HG02588 (cell line): ENCODE data around the gene BCL7C.

Experiments
- ATAC-seq: cut with Tn5 transposase; IDR thresholded peaks from one replicate; pipeline ENCODE4 v1.9.1; 2021; ENCODE audit warnings: mild to moderate bottlenecking, moderate library complexity; ENCODE audit not compliant: unreplicated experiment

The BCL7C gene

DNA sequence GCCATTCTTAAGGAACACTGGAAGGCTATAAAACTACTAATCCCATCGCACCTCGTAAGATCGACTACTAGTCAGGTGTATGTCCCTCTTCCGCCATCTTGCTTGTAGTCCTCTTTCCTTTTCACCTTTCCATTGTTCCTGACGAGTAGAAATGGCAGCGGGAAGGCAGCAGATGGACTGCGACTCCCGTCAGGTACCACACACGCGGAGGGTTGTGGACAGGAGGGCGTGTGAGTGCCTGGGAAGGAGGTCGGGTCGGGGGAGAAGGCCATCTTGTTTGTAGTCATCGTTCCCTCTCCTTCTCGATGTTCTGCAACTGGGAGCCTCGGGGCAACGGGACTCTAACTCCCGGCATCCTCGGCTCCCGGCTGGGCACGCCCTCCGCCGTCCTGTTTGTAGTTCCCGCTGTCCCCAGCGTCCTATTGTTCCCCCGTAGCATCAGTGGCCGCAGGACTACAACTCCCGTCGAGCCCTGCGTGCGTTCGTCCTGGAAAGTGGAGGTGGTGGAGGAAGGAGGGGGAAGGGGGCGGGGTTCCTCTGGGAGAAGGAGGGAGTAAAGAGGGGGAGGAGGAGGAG lies 29.2 kb upstream of the BCL7C start:
- peak; percentile 57 for ATAC-seq

DNA sequence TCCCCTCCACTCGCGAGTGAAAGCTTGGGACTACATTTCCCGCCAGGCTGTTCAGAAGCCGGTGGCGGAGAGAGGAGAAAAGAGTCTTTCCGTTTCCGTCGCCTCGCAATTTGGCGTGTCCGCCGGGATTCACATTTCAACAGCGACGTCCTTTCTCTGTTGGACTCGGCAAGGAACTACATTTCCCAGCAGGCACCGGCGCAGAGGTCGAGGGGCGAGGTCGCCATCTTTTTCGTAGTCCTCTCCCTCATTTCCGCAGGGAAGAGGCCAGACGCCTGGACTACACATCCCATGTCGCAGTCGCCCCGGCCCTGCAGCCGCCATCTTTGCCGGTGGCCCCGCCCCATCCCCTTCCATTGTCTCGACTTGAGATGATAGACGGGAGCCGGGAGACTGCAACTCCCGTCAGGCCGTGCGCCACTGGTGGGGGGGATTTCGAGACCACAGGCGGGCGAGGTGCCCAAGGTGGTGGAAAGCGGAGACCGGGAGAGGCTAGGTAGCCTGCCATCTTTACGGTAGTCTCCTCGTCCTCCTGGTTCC lies 28.6 kb upstream of the BCL7C start:
- peak; percentile 69 for ATAC-seq

DNA sequence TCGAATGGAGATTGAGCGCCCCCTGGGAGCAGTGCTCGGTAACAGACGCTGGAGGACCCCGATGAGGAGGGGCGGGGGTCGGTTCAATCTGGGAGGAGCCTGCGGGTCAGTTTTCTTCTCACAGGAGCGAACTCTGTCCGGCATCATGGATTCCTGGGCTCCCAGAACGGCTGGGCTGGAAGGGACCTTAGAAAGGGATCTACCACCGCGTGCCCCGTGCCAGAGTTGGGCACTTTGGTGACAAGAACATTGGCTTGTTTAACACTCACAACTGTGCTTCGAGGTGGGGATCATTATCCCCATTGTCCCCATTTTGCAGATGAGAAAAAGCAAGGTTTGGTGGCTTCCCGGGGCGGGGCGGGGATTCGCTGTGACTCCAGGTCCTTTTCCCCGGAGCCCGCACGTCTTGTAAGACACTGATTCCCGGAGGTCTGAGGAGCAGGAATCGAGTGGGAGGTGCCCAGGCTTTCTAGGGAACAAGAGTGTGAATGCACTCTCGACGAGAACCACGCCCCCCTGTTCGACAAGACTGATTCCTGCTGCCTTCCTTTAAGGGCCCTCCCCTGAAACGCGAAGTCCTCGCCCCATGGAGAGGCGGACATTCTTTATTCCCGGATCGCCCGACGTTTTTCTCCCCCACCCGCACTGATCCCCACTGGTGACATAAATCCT lies 28.0 kb upstream of the BCL7C start:
- no peak for ATAC-seq

DNA sequence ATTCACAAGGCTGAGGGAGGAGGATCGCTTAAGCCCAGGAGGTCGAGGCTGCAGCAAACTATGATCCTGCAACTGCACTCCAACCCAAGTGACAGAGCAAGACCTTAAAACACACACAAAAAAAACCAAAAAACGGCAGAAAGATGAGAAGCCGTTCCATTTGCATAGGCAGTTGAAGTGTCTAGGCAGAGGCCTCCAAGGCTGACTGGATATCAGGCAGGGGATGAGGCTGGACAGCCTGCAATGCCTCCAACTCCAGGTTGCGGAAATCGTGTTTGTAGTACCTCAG lies 27.5 kb upstream of the BCL7C start:
- no peak for ATAC-seq

DNA sequence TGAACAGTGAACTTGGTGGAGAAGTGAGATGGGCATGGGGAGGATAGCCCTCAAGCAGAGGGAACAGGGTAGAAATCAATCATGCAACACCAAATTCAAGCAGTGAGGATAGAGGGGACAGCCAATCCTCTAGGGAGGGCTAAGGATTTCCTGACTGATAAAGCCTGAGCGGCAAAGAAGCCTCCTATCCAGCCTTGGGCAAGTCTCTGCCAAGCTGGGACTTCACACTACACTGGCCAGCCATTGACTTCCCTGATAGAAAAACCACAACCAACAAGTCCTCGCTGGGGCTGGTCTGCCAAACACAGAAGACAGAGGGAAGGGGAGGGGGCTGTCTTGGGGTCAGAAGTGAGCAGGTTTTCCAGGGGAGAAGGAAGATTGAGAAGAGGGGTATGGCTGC lies 27.0 kb upstream of the BCL7C start:
- ATAC-seq, result no peak

DNA sequence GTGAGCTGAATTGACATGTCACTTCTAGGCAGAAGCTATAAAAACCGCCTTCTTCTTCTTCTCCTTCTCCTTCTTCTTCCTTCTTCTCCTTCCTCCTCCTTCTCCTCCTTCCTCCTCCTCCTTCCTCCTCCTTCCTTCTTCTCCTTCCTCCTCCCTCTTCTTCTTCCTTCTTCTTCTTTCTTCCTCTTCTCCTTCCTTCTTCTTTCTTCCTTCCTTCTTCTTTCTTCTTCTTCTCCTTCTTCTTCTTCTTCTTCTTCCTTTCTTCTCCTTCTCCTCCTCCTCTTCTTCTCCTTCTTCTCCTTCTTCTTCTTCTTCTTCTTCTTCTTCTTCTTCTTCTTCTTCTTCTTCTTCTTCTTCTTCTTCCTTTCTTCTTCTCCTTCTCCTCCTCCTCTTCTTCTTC lies 24.7 kb upstream of the BCL7C start:
- no peak for ATAC-seq

DNA sequence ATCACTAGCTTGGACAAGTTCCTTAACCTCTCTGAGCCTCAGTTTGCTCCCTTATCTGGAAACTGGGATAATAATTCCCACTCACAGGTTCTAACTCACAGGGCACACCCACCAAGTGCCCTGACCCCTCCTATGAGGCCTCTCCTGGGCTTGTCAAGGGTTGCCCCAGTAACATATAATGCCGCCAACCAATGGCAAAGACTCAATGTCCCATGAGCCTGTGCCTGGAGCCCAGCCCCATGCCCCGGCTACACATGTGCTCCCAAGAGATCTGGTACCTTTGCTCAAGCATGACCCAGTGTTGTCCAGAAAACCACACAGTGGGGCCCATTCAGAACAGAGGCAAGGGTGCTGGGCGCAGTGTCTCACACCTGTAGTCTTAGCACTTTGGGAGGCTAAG lies 21.0 kb upstream of the BCL7C start:
- no peak for ATAC-seq

DNA sequence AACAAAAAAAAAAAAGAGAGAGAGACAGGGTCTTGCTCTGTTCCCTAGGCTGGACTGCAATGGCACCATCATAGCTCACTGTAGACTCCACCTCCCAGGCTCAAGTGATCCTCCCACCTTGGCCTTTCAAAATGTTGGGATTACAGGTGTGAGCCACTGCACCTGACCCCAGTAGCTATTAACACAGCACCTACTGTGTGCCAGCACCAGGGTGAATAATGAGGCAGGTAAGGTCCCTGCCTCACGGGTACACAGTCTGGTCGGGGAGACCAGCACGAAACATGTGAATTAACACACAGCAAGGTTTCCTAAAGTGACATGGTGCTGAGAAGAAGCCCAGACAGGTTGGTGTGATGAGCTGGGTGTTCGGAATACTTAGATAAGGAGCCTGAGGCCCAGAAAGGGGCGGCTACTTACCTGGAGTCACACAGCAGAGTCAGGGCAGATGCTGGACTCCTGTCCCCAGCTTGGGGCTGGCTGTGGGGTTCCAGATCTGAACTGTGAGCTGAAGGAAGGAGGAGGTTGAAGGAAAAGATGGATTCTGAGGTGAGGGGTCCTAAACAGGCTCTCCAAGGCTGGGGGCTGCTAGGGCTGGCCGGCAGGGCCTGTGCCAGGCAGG lies 19.0 kb upstream of the BCL7C start:
- ATAC-seq, result no peak

DNA sequence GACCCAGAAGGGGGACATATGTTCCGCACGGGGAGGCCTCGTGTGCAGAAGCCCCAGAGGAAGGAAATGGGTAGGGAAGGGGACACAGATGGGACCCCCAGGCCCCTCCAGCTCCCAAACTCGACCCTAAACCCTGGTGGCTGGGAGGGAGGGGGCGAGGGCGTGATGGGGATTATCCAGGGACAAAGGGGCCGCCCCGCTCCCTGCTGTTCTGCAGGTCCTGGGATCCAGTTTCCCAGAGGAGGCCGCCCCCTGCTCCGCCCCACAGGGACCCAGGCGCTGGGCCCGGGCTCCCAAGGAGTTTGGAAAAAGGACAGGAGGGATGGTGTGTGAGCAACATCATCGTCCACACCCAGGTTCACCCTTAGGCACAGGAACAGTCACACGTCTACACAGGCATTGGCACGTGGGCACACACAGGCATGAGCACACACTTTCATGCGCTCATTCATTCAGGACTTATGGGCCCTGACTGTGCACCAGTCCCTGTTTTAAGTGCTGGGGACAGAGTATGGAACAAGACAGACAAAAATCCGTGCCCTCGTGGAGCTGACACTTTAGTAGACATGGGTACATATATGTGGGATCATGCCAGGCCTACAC lies 16.7 kb upstream of the BCL7C start:
- no peak for ATAC-seq

DNA sequence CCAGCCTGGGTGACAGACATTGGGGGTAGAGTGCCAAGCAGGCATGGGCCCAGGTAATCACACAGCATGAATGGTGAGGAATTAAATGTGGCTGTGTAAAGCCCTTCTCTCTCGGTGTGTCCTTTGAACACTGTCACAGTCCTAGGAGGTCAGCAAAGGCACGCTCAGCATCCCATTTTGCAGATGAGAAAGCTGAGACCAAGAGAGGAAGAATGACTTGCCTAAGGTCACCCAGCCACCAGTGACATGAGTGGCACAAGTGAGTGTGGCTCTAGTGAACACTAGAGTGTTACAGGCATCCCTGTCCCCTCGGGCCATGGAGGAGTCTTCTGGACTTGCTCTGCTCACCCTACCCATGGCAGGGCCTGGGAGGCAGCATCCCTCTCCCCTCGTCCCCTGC lies 13.2 kb upstream of the BCL7C start:
- no peak for ATAC-seq

DNA sequence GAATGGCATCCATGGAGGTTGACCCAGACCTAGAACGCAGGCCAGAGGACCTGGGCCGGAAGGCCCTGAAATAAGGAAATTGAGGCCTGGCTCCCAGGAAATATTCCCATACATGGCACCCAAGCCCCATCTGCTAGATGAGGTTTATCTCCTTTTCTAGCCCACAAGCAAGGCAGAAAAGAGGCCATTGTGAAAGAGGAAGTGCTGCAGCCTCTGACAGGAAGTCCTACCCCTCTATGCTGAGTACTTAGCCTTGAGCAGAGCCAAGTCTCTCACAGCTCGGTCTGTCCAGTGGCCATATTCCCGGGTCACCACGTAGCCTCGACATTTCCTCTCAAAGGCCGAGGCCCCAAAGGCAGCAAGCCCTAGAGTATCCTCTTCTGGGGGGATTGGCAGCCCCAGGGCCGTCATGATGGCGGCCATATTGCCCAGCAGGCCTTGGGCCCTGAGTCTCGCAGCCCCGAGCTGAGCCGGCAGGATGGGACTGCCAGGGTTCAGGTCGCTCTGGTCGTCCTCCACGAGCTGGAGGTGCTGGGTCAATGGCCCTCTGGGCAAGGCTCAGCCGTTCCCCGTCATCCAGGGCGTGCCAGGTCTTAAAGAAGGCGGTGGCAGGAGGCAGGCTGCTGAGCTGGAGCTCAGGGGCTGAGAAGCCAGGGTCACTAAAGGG lies 10.4 kb upstream of the BCL7C start:
- no peak for ATAC-seq

DNA sequence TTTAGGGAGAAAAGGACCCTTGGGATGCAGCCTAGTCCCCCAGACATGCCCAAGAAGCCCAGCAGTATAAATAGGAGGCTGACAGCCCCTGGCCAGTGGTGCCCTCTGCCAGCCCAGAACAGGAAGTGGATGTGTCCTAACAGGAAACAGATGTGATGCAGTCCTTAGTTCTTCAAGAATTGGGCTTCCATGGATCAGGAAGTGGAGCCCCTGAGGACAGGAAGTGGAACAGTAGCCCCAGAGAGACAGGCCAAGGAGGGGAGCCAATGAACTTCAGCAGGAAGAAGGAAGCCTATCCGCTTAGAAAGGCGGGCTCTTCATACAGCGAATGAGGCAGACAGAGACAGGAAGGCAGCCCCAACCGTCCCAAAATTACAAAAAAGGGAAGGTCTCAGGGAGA lies 9.7 kb upstream of the BCL7C start:
- no peak for ATAC-seq

DNA sequence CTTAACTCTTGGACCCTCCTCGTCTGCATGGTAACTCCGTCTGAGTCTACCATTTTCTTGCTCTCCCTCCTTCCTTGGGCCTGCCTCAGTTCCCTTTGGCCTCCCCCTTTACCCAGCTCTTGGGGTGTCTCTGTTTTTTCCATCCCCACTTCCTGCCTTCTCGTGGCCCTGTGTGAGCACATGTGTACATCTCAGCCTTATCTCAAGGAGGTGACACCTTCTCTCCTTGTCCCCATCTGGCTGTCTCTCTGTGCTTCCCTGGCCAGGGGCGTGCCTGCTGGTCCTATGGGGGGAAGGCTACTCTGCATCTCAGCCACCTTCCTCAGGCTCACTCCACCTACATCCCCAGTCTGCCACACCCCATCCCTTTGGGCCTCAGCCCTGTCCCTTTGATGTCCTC lies 9.1 kb upstream of the BCL7C start:
- ATAC-seq, result no peak

DNA sequence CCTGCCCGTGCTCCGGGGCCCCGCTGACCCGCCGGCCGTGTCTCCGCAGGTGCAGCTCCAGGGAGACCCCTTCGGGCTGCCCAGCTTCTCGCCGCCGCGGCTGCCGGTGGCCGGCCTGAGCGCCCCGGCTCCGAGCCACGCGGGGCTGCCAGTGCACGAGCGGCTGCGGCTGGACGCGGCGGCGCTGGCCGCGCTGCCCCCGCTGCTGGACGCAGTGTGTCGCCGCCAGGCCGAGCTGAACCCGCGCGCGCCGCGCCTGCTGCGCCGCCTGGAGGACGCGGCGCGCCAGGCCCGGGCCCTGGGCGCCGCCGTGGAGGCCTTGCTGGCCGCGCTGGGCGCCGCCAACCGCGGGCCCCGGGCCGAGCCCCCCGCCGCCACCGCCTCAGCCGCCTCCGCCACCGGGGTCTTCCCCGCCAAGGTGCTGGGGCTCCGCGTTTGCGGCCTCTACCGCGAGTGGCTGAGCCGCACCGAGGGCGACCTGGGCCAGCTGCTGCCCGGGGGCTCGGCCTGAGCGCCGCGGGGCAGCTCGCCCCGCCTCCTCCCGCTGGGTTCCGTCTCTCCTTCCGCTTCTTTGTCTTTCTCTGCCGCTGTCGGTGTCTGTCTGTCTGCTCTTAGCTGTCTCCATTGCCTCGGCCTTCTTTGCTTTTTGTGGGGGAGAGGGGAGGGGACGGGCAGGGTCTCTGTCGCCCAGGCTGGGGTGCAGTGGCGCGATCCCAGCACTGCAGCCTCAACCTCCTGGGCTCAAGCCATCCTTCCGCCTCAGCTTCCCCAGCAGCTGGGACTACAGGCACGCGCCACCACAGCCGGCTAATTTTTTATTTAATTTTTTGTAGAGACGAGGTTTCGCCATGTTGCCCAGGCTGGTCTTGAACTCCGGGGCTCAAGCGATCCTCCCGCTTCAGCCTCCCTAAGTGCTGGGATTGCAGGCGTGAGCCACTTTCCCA lies 8.4 kb upstream of the BCL7C start:
- ATAC-seq, result peak; percentile 64

DNA sequence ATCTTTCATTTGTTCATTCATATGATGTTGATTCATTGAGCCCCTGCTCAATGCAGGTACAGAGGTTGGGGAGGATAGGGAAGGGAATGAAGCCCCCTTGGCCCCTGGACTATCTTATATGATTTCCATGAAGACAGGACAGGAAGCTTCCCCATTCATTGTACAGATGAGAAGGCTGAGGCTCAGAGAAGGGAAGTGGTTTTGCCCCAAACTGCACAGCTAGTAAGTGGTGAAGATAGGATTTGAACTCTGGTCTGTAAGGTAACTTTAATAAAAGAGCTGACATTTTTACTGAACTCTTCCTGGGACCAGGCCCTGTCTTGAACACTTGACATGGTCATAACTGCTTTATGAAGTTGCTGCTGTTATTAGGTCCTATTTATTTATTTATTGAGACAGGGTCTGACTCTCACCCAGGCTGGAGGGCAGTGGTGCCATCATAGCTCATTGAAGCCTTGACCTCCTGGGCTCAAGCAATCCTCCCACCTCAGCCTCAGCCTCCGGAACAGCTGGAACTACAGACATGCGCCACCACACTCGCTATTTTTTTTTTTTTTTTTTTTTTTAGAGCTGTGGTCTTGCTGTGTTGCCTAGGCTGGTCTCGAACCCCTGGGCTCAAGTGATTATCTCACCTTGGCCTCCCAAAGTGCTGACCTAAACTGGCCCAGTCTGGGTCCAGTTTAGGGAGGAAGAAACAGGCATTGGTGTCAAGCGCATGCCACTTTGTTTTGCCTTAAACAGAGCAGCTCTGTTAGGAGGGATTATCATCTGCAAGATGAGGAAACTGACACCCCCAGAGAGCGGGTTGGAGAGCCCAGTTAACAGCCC lies 7.5 kb upstream of the BCL7C start:
- ATAC-seq, result no peak

DNA sequence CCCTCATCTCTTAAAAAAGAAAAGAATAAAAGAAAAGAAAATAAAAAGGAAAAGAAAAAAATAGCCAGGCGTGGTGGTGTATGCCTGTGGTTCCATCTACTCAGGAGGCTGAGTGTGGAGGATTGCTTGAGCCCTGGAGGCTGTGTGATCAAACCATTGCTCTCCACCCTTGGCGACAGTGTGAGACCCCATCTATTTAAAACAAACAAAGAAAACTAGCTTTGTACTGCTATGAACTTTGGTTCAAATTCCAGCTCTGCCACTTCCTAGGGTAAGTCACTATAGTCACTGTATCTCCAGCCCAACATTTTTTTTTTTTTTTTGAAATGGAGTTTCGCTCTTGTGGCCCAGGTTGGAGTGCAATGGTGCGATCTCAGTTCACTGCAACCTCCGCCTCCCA lies 6.7 kb upstream of the BCL7C start:
- ATAC-seq, result no peak

DNA sequence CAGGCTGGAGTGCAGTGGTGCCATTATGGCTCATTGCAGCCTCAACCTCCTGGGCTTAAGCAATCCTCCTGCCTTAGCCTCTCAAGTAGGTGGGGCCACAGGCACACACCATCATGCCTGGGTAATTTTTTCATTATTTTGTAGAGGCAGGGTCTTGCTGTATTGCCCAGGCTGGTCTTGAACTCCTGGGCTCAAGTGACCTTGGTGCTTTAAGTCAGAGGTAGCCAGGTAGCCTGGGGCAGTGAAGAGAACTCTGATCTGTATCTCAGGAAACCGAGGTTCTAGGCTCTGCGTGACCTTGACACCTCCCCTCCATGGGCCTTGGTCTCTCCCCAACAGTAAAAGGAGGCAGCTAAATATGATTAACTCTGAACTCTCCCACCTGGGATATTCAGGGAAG lies 5.9 kb upstream of the BCL7C start:
- no peak for ATAC-seq

DNA sequence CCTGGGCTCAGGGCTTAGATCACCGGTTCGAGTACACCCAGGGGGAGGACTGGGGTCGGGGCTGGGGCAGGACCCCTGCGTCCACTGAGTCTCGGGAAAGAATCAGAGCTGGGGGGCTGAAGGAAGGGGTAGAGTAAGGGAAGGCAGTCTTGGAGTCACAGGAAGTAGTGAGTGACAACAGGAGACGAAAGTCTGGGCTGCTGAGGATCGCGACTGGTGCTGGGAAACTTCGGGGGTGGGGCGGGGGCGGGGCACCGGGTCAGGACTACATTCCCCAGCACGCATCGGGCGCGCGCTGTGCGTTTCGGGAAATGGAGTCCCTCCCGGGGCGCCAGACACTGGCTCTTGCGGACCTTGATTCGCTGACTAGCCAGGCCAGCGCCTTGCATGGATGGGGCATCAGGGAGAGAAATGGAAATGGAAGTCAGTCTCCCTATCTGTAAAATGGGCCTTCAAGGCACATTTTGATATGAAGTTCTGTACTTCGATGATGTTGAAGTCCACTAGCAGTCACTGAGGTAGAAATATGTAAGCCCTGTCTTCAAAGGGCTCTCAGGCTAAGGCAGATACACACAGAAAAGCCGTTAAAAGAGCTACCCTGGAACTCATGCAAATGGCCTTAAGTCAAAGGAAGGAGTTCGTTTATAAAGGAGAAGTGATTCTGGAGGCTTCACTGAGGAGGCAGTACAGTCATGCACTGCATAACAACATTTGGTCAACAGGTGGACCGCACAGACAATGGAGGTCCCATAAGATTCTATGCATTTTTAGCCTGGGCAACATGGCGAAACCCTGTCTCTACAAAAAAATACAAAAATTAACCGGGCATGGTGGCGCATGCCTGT lies 3.2 kb upstream of the BCL7C start:
- ATAC-seq, result peak; percentile 27
